GM12872 (cell line): ENCODE results near the gene MRPL49.
A peak's percentile ranks its signal among the peaks of the same experiment; 100 is the strongest.

Experiments
- CTCF ChIP-seq: IDR thresholded peaks from 3 replicates; pipeline ENCODE4 v1.5.1; 2011; ENCODE audit warnings: low read depth, mild to moderate bottlenecking, low read length, moderate library complexity; ENCODE audit not compliant: insufficient read depth

The MRPL49 gene

GRCh38 chr11:65095427-65095826 is 26.7 kb upstream of the MRPL49 start:
- TF ChIP-seq CTCF: no peak

GRCh38 chr11:65095974-65096806 is 25.9 kb upstream of the MRPL49 start, which contains the start of gene VPS51:
VPS51 (plus strand) TSS chr11:65096214; CDS start chr11:65096251, 37 bp downstream.
- TF ChIP-seq CTCF: no peak

- no peak for TF ChIP-seq CTCF
Observed at GRCh38 chr11:65096926-65097325, 25.2 kb upstream of the MRPL49 start.

- 0 out of 3 replicates have a peak, but pooled peaks have one; percentile 4 for TF ChIP-seq CTCF
Observed at GRCh38 chr11:65100674-65101350, 21.3 kb upstream of the MRPL49 start.

- TF ChIP-seq CTCF: no peak
Observed at GRCh38 chr11:65102142-65103095, 19.7 kb upstream of the MRPL49 start.

- TF ChIP-seq CTCF: no peak
Observed at GRCh38 chr11:65103476-65103875, 18.6 kb upstream of the MRPL49 start.
